ENCODE results near the gene WNK3. TPM values are rescaled to one million over a fixed set of nuclear protein-coding genes. Genes with fewer than 3 reads are reported as not detected.

The WNK3 gene
- total RNA-seq, 1 experiment from 2014 or later, result not detected

DNA sequence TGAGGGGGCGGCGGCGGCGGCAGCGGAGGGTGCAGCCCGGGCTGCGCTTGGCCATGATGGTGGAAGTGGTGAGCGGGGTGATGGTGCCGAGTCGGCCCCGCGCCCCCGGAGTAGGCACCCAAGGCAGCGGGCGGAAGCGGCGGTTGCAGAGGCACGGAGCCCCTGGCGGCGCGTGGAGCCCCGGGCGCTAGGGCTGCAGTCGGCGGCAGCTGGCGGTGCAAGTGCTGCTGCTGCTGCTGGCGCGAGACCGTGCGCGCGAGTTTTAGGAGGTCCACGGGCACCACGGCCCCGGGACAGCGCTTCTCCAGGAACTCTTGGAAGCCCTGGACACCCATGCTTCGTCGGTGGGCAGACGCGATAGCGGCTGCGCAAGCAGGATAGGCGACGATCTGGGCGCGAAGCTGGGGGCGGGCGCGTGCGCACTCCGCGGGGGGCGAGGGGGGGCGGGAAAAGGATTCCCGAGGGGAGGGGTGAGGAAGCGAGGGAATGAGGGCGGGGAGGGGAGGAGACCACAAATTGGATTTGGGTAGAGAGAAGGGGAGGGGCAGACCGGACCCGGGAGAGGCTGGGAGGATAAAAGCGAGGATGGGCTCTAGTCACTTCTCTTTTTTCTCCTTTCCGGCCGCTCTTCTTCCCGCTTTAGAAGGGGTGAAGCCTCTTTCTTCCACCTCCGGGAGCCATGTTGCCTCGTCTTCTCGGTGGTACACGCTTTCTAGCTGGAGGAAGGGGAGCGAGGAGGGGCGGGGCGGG is 174.8 kb downstream of the WNK3 start, which contains the start of gene FAM120C:
TSS of gene FAM120C (minus strand) at position 391 of the 750 bp plus-strand sequence. CDS start at position 335, 56 bp downstream.
- CTCF ChIA-PET, result no interaction called here
- peak within 1 kb of the TSS; percentile 80 for H3K4me3 ChIP-seq (ENCODE audit: low read depth, low read length)
- H3K9me3 ChIP-seq, result no peaks in the 10 kb centered on the region
- intact Hi-C loops (cut with micrococcal nuclease; ENCODE audit: unreplicated experiment), result loop anchor here (2.0 kb wide), 1 partner anchor 138 kb away; the partner anchor contains the start of gene PHF8
- TF ChIP-seq, protein P1, sequence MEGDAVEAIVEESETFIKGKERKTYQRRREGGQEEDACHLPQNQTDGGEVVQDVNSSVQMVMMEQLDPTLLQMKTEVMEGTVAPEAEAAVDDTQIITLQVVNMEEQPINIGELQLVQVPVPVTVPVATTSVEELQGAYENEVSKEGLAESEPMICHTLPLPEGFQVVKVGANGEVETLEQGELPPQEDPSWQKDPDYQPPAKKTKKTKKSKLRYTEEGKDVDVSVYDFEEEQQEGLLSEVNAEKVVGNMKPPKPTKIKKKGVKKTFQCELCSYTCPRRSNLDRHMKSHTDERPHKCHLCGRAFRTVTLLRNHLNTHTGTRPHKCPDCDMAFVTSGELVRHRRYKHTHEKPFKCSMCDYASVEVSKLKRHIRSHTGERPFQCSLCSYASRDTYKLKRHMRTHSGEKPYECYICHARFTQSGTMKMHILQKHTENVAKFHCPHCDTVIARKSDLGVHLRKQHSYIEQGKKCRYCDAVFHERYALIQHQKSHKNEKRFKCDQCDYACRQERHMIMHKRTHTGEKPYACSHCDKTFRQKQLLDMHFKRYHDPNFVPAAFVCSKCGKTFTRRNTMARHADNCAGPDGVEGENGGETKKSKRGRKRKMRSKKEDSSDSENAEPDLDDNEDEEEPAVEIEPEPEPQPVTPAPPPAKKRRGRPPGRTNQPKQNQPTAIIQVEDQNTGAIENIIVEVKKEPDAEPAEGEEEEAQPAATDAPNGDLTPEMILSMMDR (IDR thresholded peaks at IDR 0.05; ENCODE audit: insufficient read depth in 1 of 2, low read depth in 1 of 2, low read length in 1 of 2, severe bottlenecking in 1 of 2, unreplicated experiment in 1 of 2), result no peak
- H3K36me3 ChIP-seq (ENCODE audit: control insufficient read depth, insufficient read depth, low read length), result no peaks in the 10 kb centered on the region
- peaks cover 25% of the 10 kb centered on the region for H3K36me3 Mint-ChIP-seq (ENCODE audit: insufficient read depth, unreplicated experiment)
- no peaks in the 10 kb centered on the region for H3K27me3 ChIP-seq (replicated peaks; ENCODE audit: control insufficient read depth, insufficient read depth, low read length)
- DNase-seq, result peak; percentile 64 to 71
- H3K27ac Mint-ChIP-seq (ENCODE audit: unreplicated experiment), result peak within 1 kb of the TSS; percentile 75
- H3K4me1 ChIP-seq, result peaks cover 6% of the 10 kb centered on the region; the same call in 1 of the 2 replicates
- peaks cover 20% of the 10 kb centered on the region for H3K4me1 Mint-ChIP-seq (ENCODE audit: low read depth, unreplicated experiment)
- no peaks in the 10 kb centered on the region for H3K9me3 Mint-ChIP-seq (ENCODE audit: unreplicated experiment)
- POLR2A ChIA-PET, result interaction anchor here (0.9 to 1.0 kb wide), 2 partner anchors 138 to 140 kb away, joined by 3 to 5 read pairs; partner anchors contain the start of gene PHF8
- H3K27me3 Mint-ChIP-seq (ENCODE audit: insufficient read depth, unreplicated experiment), result no peaks in the 10 kb centered on the region
- BruUV-seq (replicated peaks), result no TSS peak
- peak within 1 kb of the TSS; percentile 93 for H3K4me3 Mint-ChIP-seq (ENCODE audit: unreplicated experiment)

DNA sequence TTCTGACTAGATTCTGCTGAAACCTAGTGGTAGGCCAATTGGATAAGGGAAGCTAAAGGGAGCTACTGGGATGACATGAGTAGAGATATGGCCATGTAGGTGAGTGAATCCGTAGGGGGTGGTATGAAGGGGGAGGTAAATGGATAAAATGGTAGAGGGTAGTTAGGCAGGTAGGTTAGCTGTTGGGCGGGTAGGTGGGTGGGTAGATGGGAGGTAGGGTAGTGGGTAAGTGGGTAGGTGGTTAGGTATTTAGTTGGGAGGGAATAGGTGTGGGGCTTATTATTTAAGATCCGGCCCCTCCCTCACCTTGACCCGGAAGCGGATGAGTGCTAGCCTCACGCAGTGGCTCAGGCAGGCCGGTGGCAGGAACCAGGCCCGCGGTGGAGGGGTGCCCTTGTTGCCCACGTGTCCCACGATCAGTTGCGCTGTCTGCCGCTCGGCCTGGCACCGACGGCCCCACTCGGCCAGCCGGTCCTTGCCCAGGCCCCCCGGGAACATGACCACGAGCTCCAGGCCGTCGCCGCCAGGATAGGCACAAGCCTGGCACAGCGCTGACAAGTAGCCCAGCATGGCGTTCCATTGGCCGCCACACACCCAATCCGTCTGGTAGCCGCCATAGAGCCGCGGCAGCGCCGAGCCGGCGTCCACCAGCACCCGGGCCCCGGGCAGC is 175.5 kb downstream of the WNK3 start:
- no peaks in the 10 kb centered on the region for H3K27me3 Mint-ChIP-seq (ENCODE audit: insufficient read depth, unreplicated experiment)
- POLR2A ChIA-PET, result no interaction called here

More for the DNA sequence above, 175.5 kb downstream of the WNK3 start:
- peak overlapping the region; percentile 62 for H3K27ac Mint-ChIP-seq (ENCODE audit: unreplicated experiment)
- DNase-seq, result peak; percentile 37 to 42
- BruUV-seq (replicated peaks), result no TSS peak
- no peaks in the 10 kb centered on the region for H3K9me3 Mint-ChIP-seq (ENCODE audit: unreplicated experiment)
- CTCF ChIA-PET, result no interaction called here
- Histone ChIP-seq H3K9me3 (no peaks in the 10 kb centered on the region), H3K36me3 (ENCODE audit: control insufficient read depth, insufficient read depth, low read length) (no peaks in the 10 kb centered on the region), H3K4me3 (ENCODE audit: low read depth, low read length) (peak overlapping the region; percentile 80), H3K4me1 (peaks cover 6% of the 10 kb centered on the region; the same call in 1 of the 2 replicates), H3K27me3 (replicated peaks; ENCODE audit: control insufficient read depth, insufficient read depth, low read length) (no peaks in the 10 kb centered on the region)
- H3K4me3 Mint-ChIP-seq (ENCODE audit: unreplicated experiment), result peak overlapping the region; percentile 93
- peaks cover 27% of the 10 kb centered on the region for H3K4me1 Mint-ChIP-seq (ENCODE audit: low read depth, unreplicated experiment)
- peaks cover 26% of the 10 kb centered on the region for H3K36me3 Mint-ChIP-seq (ENCODE audit: insufficient read depth, unreplicated experiment)
- TF ChIP-seq, protein P1 (IDR thresholded peaks at IDR 0.05; ENCODE audit: insufficient read depth in 1 of 2, low read depth in 1 of 2, low read length in 1 of 2, severe bottlenecking in 1 of 2, unreplicated experiment in 1 of 2), result no peak
- intact Hi-C loops (cut with micrococcal nuclease; ENCODE audit: unreplicated experiment), result loop anchor here (2.0 kb wide), 1 partner anchor 138 kb away; the partner anchor contains the start of gene PHF8
